Measurements from ENCODE around the gene NOTUM.

GRCh38 chr17:81976332-81977210, 15.6 kb upstream of the NOTUM start:
- TF ChIP-seq POLR2A (IDR thresholded peaks at IDR 0.05; ENCODE audit: low read depth, low read length) (no peak), TAF1 (IDR thresholded peaks at IDR 0.05; ENCODE audit: low read depth, low read length) (no peak), SPI1 (IDR thresholded peaks at IDR 0.05; ENCODE audit: low read depth, low read length) (no peak)

Measured in GM12891 (cell line).